Tibial artery (tissue), 4 donors: ENCODE data around the gene CELF3.

Source experiments
- DNase-seq, 2 donors: peaks; one replicate each; pipeline ENCODE4 v3.0.0-alpha.2; 2019
- H3K27ac ChIP-seq, 2 donors: fragments of 200-600 bp; sonication (generic) in 1 of 2; 1 replicate in 1 of 2; 2 replicates in 1 of 2; pipeline ENCODE4 v1.5.1; 2018 to 2019; ENCODE audit warnings: mild to moderate bottlenecking in 1 of 2
- H3K27me3 ChIP-seq, 2 donors: fragments of 200-600 bp; sonication (generic) in 1 of 2; one replicate each; pipeline versions ENCODE4 v1.5.1 to v1.6.0; 2016 to 2019
- H3K36me3 ChIP-seq, 3 donors: fragments of 200-600 bp; sonication (generic) in 2 of 3; one replicate each; pipeline ENCODE4 v1.5.1; 2016 to 2019; ENCODE audit warnings: mild to moderate bottlenecking in 2 of 3
- H3K4me1 ChIP-seq, 4 donors: fragments of 200-600 bp; sonication (generic) in 2 of 4; 1 replicate in 3 of 4; 2 replicates in 1 of 4; pipeline ENCODE4 v1.5.1; 2016 to 2019
- H3K4me3 ChIP-seq, 2 donors: fragments of 200-600 bp; sonication (generic) in 1 of 2; 1 replicate in 1 of 2; 2 replicates in 1 of 2; pipeline ENCODE4 v1.5.1; 2018 to 2019; ENCODE audit warnings: mild to moderate bottlenecking in 2 of 2
- H3K9me3 ChIP-seq, 3 donors: fragments of 200-600 bp; sonication (generic) in 1 of 3; one replicate each; pipeline ENCODE4 v1.5.1; 2016 to 2019
- CTCF ChIP-seq, 2 experiments: fragments of 200-600 bp in 1 of 2; fragments of 450-650 bp in 1 of 2; IDR thresholded peaks; one replicate each; pipeline ENCODE4 v1.5.1; 2017 to 2019; ENCODE audit warnings: antibody characterized with exemption in 2 of 2, mild to moderate bottlenecking in 1 of 2, moderate library complexity in 1 of 2
- intact Hi-C: fragments of 100-400 bp; cut with DNase I; formaldehyde crosslinking; loops from one replicate; pipeline ENCODE4 v1.15.0; 2023; ENCODE audit warnings: low total_unique reads

Gene CELF3

GRCh38 chr1:151721788-151722510 is 5.3 kb upstream of the CELF3 start:
- Histone ChIP-seq H3K27ac (peak overlapping the region; percentile 72 to 79), H3K27me3 (peaks cover 0 to 7% of the 10 kb centered on the region in 2 donors), H3K9me3 (no peaks in the 10 kb centered on the region), H3K4me1 (peaks cover 0 to 38% (median 28%) of the 10 kb centered on the region in 4 donors), H3K4me3 (peak overlapping the region; percentile 52 to 66), H3K36me3 (no peaks in the 10 kb centered on the region)
- TF ChIP-seq CTCF (IDR thresholded peaks at IDR 0.05), result no peak
- intact Hi-C loops, result no loop called here
- no peak for DNase-seq

GRCh38 chr1:151720974-151721787 is 4.6 kb upstream of the CELF3 start, which contains the start of gene RIIAD1:
Gene RIIAD1, plus strand, starts transcription at chr1:151721522. Its CDS starts 15 bp downstream, at chr1:151721537.
- Histone ChIP-seq H3K27ac (peak within 1 kb of the TSS; percentile 72 to 79), H3K4me3 (peak within 1 kb of the TSS; percentile 52 to 66), H3K27me3 (peaks cover 0 to 10% of the 10 kb centered on the region in 2 donors), H3K36me3 (no peaks in the 10 kb centered on the region), H3K4me1 (peaks cover 0 to 46% (median 35%) of the 10 kb centered on the region in 4 donors), H3K9me3 (no peaks in the 10 kb centered on the region)
- intact Hi-C loops, result no loop called here
- peak in 1 of 2 donors; percentile 73 for DNase-seq
- TF ChIP-seq CTCF (IDR thresholded peaks at IDR 0.05), result no peak

GRCh38 chr1:151720554-151720953 is 4.0 kb upstream of the CELF3 start:
- Histone ChIP-seq H3K4me1 (peaks cover 0 to 47% (median 36%) of the 10 kb centered on the region in 4 donors), H3K27me3 (peaks cover 0 to 14% of the 10 kb centered on the region in 2 donors), H3K4me3 (peak overlapping the region; percentile 52 to 66), H3K36me3 (no peaks in the 10 kb centered on the region), H3K9me3 (no peaks in the 10 kb centered on the region), H3K27ac (peak overlapping the region; percentile 72 to 79)
- intact Hi-C loops, result no loop called here
- no peak for DNase-seq
- TF ChIP-seq CTCF (IDR thresholded peaks at IDR 0.05), result no peak

GRCh38 chr1:151720125-151720524 is 3.5 kb upstream of the CELF3 start:
- DNase-seq, result no peak
- intact Hi-C loops, result no loop called here
- H3K27ac ChIP-seq, result peak overlapping the region; percentile 72 to 79

GRCh38 chr1:151718666-151719065 is 2.1 kb upstream of the CELF3 start:
- Histone ChIP-seq H3K4me3 (no peak overlapping the region), H3K27me3 (peaks cover 0 to 22% of the 10 kb centered on the region in 2 donors), H3K27ac (no peak overlapping the region), H3K4me1 (peaks cover 0 to 47% (median 36%) of the 10 kb centered on the region in 4 donors), H3K36me3 (no peaks in the 10 kb centered on the region), H3K9me3 (no peaks in the 10 kb centered on the region)
- no peak for DNase-seq
- intact Hi-C loops, result no loop called here
- TF ChIP-seq CTCF (IDR thresholded peaks at IDR 0.05), result no peak

More at GRCh38 chr1:151720125-151720524, 3.5 kb upstream of the CELF3 start:
- no peak for TF ChIP-seq CTCF (IDR thresholded peaks at IDR 0.05)
- H3K27me3 ChIP-seq, result peaks cover 0 to 15% of the 10 kb centered on the region in 2 donors
- peaks cover 0 to 47% (median 36%) of the 10 kb centered on the region in 4 donors for H3K4me1 ChIP-seq
- H3K9me3 ChIP-seq, result no peaks in the 10 kb centered on the region
- H3K36me3 ChIP-seq, result no peaks in the 10 kb centered on the region
- H3K4me3 ChIP-seq, result peak overlapping the region in 1 of 2 donors; percentile 66
